Retina (tissue), 1 donor: ENCODE results near the gene BLOC1S4.

ENCODE experiments used
- DNase-seq: peaks from one replicate; pipeline ENCODE4 v3.0.0-alpha.2; 2016

The BLOC1S4 gene

DNA sequence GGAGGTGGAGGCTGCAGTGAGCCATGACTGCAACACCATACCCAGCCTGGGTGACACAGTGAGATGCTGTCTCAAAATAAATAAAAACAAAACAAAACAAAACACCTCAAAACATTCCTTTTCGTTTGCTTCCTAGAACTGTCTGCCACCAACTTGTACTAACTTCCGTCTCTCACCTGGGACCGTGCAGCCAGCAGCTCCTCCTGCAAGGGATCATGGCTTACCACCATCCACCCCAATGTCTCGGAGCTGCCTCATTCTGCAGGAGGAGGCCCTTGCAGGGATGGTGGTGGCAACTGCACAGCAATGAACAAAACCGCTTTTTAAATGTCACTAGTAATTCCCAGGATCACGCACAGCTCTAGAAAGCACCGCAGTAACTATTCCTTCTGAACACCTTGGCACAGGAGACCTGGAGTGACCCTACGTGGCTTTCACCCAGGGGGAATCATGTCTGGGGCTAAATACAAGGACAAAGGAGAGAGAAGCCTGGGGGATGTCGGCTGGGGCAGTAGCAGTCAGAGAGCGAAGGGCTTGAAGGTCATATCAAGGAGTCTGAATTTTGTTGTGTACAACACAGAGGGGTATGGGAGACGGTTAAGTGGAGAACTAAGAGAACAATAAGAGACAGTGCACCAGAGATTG, 49.1 kb downstream of the BLOC1S4 start:
- DNase-seq: no peak

DNA sequence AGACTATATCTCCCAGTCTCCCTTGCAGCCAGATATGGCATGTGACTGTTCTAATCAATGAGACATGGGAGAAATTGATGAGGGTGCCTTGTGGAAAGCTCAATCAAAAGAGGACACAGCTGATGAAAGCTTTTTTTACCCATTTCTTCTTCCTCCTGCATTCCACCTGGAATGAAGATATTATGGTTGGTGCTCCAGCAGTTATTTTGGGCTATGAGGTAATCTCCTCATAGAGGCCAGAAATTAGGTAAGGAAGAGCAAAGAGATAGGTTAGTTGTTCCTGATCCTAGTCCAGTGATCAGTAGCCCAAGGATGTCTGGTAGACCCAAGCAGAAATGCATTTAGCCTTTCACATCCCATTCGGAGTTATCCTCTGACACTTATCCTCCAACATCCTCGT, 49.7 kb downstream of the BLOC1S4 start:
- no peak for DNase-seq
